Colonic mucosa (tissue), 4 donors: ENCODE results near the gene WWOX. TPM values are rescaled to one million over a fixed set of nuclear protein-coding genes. Genes with fewer than 3 reads are reported as not detected.

Experiments used
- DNase-seq: peaks from one replicate; pipeline ENCODE4 v3.0.0-alpha.2; 2020
- H3K27ac ChIP-seq: fragments of 200-600 bp; one replicate; pipeline ENCODE4 v1.8.0; 2021
- H3K27me3 ChIP-seq: fragments of 200-600 bp; one replicate; pipeline ENCODE4 v1.8.0; 2021
- H3K36me3 ChIP-seq: fragments of 200-600 bp; one replicate; pipeline ENCODE4 v1.8.0; 2021
- H3K4me1 ChIP-seq: fragments of 200-600 bp; one replicate; pipeline ENCODE4 v1.8.0; 2021; ENCODE audit warnings: mild to moderate bottlenecking
- H3K4me3 ChIP-seq: fragments of 200-600 bp; one replicate; pipeline ENCODE4 v1.8.0; 2021
- H3K9ac ChIP-seq, 2 donors: one replicate each; pipeline ENCODE4 v1.7.0; 2013; ENCODE audit warnings: control low read depth in 2 of 2, low read depth in 2 of 2, low read length in 2 of 2
- H3K9me3 ChIP-seq: fragments of 200-600 bp; one replicate; pipeline ENCODE4 v1.8.0; 2021
- intact Hi-C: fragments of 100-400 bp; cut with DNase I; formaldehyde crosslinking; loops from one replicate; pipeline ENCODE4 v1.14.1; 2022
- total RNA-seq, 2 donors: library from RNA; stranded (reverse); fragmentation: NEBNext Ultra II Directional in 1 of 2; extraction: Animal tissue kit (Norgen Biotek cat#: 25700) in 1 of 2; gene quantifications; one replicate each; pipeline ENCODE4 v1.2.1, GENCODE V29; 2021
- TF ChIP-seq, protein P1 (sequence below): fragments of 200-600 bp; IDR thresholded peaks from one replicate; pipeline ENCODE4 v1.8.0; 2022; ENCODE audit warnings: antibody characterized with exemption, mild to moderate bottlenecking
- donor health status: healthy.
- donor health status: DM: no; HTN: no; CAD: no.
- donor health status: DM: no; HTN: no; CAD: no.

WWOX gene
- total RNA-seq, 2 donors from 2014 or later = 7.2 to 11.0 TPM

DNA sequence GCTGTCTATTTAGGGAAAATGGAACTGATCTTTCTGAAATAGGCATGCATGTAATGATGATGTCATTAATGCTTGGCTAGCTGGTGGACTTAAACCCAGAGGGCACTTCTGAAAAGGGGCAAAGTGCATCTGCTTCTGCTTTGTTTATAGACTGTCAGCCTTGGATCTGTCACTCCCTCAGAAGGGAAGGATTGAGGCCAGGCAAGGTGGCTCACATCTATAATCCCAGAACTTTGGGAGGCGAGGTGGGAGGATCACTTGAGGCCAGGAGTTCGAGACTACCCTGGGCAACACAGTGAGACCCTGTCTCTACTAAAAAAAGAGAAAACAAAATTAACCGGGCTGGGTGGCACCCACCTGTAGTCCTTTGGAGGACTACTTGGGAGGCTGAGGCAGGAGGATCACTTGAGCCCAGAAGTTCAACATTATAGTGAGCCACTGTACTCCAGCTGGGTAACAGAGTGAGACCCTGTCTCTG, 185.5 kb downstream of the WWOX start:
- H3K4me1 ChIP-seq = no peaks in the 10 kb centered on the region
- intact Hi-C loops = no loop called here
- H3K27me3 ChIP-seq = no peaks in the 10 kb centered on the region
- H3K27ac ChIP-seq = no peak overlapping the region
- H3K9me3 ChIP-seq = no peaks in the 10 kb centered on the region
- no peak overlapping the region for H3K9ac ChIP-seq
- no peaks in the 10 kb centered on the region for H3K36me3 ChIP-seq
- TF ChIP-seq, protein P1, sequence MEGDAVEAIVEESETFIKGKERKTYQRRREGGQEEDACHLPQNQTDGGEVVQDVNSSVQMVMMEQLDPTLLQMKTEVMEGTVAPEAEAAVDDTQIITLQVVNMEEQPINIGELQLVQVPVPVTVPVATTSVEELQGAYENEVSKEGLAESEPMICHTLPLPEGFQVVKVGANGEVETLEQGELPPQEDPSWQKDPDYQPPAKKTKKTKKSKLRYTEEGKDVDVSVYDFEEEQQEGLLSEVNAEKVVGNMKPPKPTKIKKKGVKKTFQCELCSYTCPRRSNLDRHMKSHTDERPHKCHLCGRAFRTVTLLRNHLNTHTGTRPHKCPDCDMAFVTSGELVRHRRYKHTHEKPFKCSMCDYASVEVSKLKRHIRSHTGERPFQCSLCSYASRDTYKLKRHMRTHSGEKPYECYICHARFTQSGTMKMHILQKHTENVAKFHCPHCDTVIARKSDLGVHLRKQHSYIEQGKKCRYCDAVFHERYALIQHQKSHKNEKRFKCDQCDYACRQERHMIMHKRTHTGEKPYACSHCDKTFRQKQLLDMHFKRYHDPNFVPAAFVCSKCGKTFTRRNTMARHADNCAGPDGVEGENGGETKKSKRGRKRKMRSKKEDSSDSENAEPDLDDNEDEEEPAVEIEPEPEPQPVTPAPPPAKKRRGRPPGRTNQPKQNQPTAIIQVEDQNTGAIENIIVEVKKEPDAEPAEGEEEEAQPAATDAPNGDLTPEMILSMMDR = no peak
- no peak overlapping the region for H3K4me3 ChIP-seq
- no peak for DNase-seq

DNA sequence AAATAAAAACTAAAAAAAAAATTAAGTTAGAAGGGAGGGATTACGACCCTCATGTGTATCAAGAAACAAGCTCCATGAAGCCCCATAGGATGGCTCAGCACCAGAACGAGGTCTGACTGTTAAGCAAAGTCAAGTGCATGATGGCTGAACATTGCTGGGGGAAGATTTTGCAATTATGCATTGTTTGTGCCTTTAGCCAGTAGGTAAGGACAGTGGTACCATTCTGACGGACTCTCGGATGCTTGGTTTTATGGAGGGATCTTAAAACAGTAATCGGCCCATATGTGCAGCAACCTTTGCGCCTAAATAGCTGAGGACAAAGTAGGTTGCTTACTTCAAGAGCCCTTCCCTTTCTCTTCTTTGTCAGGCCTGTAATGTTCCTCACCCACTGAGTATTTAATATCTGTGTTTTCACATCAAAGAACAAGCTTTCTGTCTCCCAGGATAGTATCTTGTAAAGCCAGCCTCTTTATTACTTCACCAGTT, 186.0 kb downstream of the WWOX start:
- Histone ChIP-seq H3K4me1 (no peaks in the 10 kb centered on the region), H3K9ac (no peak overlapping the region), H3K36me3 (no peaks in the 10 kb centered on the region), H3K4me3 (no peak overlapping the region), H3K9me3 (no peaks in the 10 kb centered on the region), H3K27ac (no peak overlapping the region), H3K27me3 (no peaks in the 10 kb centered on the region)
- no peak for DNase-seq
- TF ChIP-seq, protein P1 = no peak
- intact Hi-C loops = no loop called here

DNA sequence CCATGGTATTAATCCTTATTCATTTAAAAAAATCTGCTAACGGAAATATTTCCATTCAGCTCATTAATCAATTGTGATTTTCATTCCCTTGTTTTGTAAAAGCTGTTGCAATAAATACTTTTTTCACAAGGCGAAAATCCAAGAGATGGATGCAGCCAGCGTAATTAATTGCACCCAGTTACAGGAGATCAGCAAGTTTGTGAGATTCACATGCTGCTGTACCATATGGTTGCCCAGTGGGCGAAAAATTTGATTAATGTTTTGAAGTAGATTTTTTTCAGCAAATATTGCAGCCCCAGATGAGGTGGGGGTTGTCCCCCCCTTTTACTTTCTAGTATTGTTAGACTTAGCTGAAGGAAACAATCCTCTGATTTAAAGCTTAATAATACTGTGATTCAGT, 186.6 kb downstream of the WWOX start:
- no peak overlapping the region for H3K9ac ChIP-seq
- DNase-seq = no peak
- no peaks in the 10 kb centered on the region for H3K9me3 ChIP-seq
- H3K4me1 ChIP-seq = no peaks in the 10 kb centered on the region
- intact Hi-C loops = no loop called here
- H3K27ac ChIP-seq = no peak overlapping the region
- no peaks in the 10 kb centered on the region for H3K36me3 ChIP-seq
- no peaks in the 10 kb centered on the region for H3K27me3 ChIP-seq
- TF ChIP-seq, protein P1 = no peak
- H3K4me3 ChIP-seq = no peak overlapping the region

DNA sequence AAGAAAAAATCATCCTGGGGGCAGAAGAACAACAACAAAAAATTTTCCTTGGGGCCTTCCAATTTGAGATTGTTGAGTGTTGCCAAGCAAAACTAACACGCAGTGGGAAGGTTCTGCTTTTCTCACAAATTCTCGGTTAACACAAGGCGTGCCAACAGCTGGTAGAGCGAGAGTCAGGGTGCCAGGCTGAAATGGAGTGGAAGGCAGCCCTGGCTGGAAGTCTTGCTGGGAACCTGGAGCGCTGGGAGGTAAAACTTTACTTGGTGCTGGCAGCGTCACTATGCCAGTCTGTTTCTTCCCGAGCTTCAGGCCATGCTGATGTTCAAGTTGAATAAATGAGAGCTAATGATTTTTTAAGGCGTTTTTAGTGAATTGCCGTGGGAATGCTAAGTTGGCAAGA, 189.4 kb downstream of the WWOX start:
- Histone ChIP-seq H3K4me1 (no peaks in the 10 kb centered on the region), H3K27ac (no peak overlapping the region), H3K27me3 (no peaks in the 10 kb centered on the region), H3K4me3 (no peak overlapping the region), H3K36me3 (no peaks in the 10 kb centered on the region), H3K9ac (no peak overlapping the region), H3K9me3 (no peaks in the 10 kb centered on the region)
- intact Hi-C loops = no loop called here
- no peak for DNase-seq
- TF ChIP-seq, protein P1 = no peak

DNA sequence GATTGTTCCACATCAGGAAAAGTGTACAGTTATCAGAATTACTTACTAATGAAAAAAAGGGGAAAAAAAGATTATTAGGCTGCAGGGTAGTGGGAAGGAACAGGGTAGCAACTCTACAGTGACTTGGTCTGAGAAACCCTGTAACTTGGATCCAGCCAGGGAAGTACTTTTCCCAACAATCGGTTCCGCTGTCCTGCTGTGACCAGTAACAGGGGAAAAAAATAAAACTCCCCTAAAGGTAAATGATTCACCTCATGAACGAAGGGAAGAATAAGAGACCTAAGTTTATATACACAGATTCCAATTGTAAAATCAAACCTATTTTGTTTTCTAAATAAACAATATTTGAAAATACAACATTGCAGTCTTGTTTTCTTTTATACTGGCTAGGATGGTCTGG, 189.9 kb downstream of the WWOX start:
- H3K9ac ChIP-seq = no peak overlapping the region
- no peak overlapping the region for H3K4me3 ChIP-seq
- no peaks in the 10 kb centered on the region for H3K36me3 ChIP-seq
- H3K4me1 ChIP-seq = no peaks in the 10 kb centered on the region
- H3K9me3 ChIP-seq = no peaks in the 10 kb centered on the region
- TF ChIP-seq, protein P1 = no peak
- H3K27me3 ChIP-seq = no peaks in the 10 kb centered on the region
- no peak overlapping the region for H3K27ac ChIP-seq
- no peak for DNase-seq
- intact Hi-C loops = no loop called here
